SH-SY5Y (cell line): ENCODE results near the gene WNK1.

Experiments
- GATA2 ChIP-seq: IDR thresholded peaks from 2 replicates; pipeline ENCODE4 v1.6.1; 2011; ENCODE audit warnings: mild to moderate bottlenecking, low read depth, low read length
- GATA3 ChIP-seq: IDR thresholded peaks from 2 replicates; pipeline ENCODE4 v1.6.1; 2011; ENCODE audit warnings: low read depth, mild to moderate bottlenecking, low read length, moderate library complexity

DNA sequence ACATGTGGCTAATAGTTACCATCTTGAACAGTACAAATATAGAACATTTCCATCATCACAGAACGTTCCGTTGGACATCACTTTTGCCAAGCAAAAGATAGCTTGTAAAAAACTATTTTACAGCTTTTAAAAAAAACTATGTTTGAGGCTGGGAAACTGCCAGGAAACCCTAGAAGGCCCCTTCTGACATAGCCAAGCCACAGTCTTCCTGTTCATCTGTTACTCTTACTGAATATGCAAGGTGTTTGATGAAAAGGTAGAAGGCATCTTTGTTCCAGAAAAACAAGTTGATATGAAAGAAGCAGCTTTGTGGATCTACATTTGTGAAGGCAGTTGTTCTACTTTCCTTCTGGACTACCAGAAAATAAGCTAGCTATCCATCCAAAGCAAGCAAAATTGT is 23.6 kb upstream of the WNK1 start:
- TF ChIP-seq GATA2 (no peak), GATA3 (no peak)
